Activated CD4-positive, alpha-beta T cell treated with anti-CD3 and anti-CD28 coated beads, Interleukin-10, Interleukin-2, amounts not matched to agents 100 ng/mL and 50 ng/mL, durations not matched to agents 16 hours and 8 hours (primary cell): ENCODE measurements around the gene HSD17B1.
"Not testable (repeated sequence)": the region's sequence is repeated elsewhere in the genome, so short reads cannot be mapped to it uniquely, and the experiment has no call there.

Experiments
- DNase-seq: peaks from one replicate; pipeline ENCODE4 v3.0.0-alpha.2; 2020

The HSD17B1 gene

GRCh38 chr17:42526031-42526444 lies 26.7 kb upstream of the HSD17B1 start:
- no peak for DNase-seq

GRCh38 chr17:42527932-42528331 lies 24.8 kb upstream of the HSD17B1 start:
- no peak for DNase-seq

GRCh38 chr17:42529061-42529460 lies 23.7 kb upstream of the HSD17B1 start:
- DNase-seq: no peak

GRCh38 chr17:42530952-42531454 lies 21.7 kb upstream of the HSD17B1 start:
- DNase-seq: no peak

GRCh38 chr17:42531455-42532354 lies 21.0 kb upstream of the HSD17B1 start:
- peak; percentile 57 for DNase-seq

GRCh38 chr17:42535155-42536047 lies 17.3 kb upstream of the HSD17B1 start:
- DNase-seq: no peak

GRCh38 chr17:42536048-42536371 lies 16.7 kb upstream of the HSD17B1 start, which contains the start of gene NAGLU:
Gene NAGLU, plus strand, starts transcription at chr17:42536241. Its CDS starts 32 bp downstream, at chr17:42536273.
- peak; percentile 92 for DNase-seq

- DNase-seq: peak; percentile 85
Measured at GRCh38 chr17:42536372-42537155, 16.2 kb upstream of the HSD17B1 start.

- no peak for DNase-seq
Measured at GRCh38 chr17:42537156-42537805, 15.4 kb upstream of the HSD17B1 start.

- no peak for DNase-seq
Measured at GRCh38 chr17:42537826-42538451, 14.8 kb upstream of the HSD17B1 start.

- no peak for DNase-seq
Measured at GRCh38 chr17:42538482-42538881, 14.2 kb upstream of the HSD17B1 start.

- not testable (repeated sequence) for DNase-seq
Measured at GRCh38 chr17:42540558-42540957, 12.2 kb upstream of the HSD17B1 start.

- DNase-seq: peak; percentile 61
Measured at GRCh38 chr17:42541041-42541833, 11.5 kb upstream of the HSD17B1 start.

- DNase-seq: no peak
Measured at GRCh38 chr17:42543190-42544079, 9.3 kb upstream of the HSD17B1 start.

GRCh38 chr17:42544874-42545283 lies 7.8 kb upstream of the HSD17B1 start:
- no peak for DNase-seq

GRCh38 chr17:42545755-42546505 lies 6.8 kb upstream of the HSD17B1 start:
- DNase-seq: not testable (repeated sequence)

GRCh38 chr17:42547001-42547461 lies 5.7 kb upstream of the HSD17B1 start:
- DNase-seq: no peak

GRCh38 chr17:42547698-42548069 lies 5.0 kb upstream of the HSD17B1 start:
- DNase-seq: no peak
